GM23338 (cell line): Measurements from ENCODE around the gene TFEB. TPM values are rescaled to one million over a fixed set of nuclear protein-coding genes. Genes with fewer than 3 reads are reported as not detected.

Experiments used
- ATAC-seq: fragments of 200-7000 bp; cut with Tn5 transposase; 3 replicates; pipeline ENCODE4 v1.9.1; 2020
- DNase-seq: peaks from one replicate; pipeline ENCODE4 v3.0.0-alpha.2; 2015; ENCODE audit warnings: low spot score
- H2AFZ ChIP-seq: fragments of 200-600 bp; sonication (generic); 2 replicates; pipeline ENCODE4 v1.8.0; 2016; ENCODE audit warnings: antibody characterized with exemption, mild to moderate bottlenecking, moderate library complexity
- H3F3A ChIP-seq: fragments of 200-600 bp; sonication (generic); replicated peaks from 2 replicates; pipeline ENCODE4 v1.8.0; 2017; ENCODE audit warnings: antibody characterized with exemption, mixed run types, low read depth
- H3K27ac ChIP-seq: fragments of 200-600 bp; sonication (generic); 2 replicates; pipeline ENCODE4 v1.6.1; 2016; ENCODE audit warnings: low read depth
- H3K27me3 ChIP-seq: fragments of 200-600 bp; sonication (generic); 2 replicates; pipeline ENCODE4 v1.8.0; 2016; ENCODE audit warnings: mild to moderate bottlenecking, mixed run types, moderate library complexity; ENCODE audit not compliant: insufficient read depth
- H3K36me3 ChIP-seq: fragments of 200-600 bp; sonication (generic); 2 replicates; pipeline ENCODE4 v1.8.0; 2016; ENCODE audit warnings: mild to moderate bottlenecking; ENCODE audit not compliant: insufficient read depth
- H3K4me1 ChIP-seq: fragments of 200-600 bp; sonication (generic); 2 replicates; pipeline ENCODE4 v1.8.0; 2016; ENCODE audit warnings: mild to moderate bottlenecking, moderate library complexity; ENCODE audit not compliant: insufficient read depth
- H3K4me2 ChIP-seq: fragments of 200-600 bp; sonication (generic); 2 replicates; pipeline ENCODE4 v1.7.1; 2017; ENCODE audit warnings: mixed run types
- H3K4me3 ChIP-seq: fragments of 200-600 bp; sonication (generic); 2 replicates; pipeline ENCODE4 v1.6.1; 2016; ENCODE audit warnings: mixed run types
- H3K79me2 ChIP-seq: fragments of 200-600 bp; sonication (generic); replicated peaks from 2 replicates; pipeline ENCODE4 v1.8.0; 2017; ENCODE audit warnings: mild to moderate bottlenecking; ENCODE audit not compliant: insufficient read depth
- H3K9me2 ChIP-seq: fragments of 200-600 bp; sonication (generic); 2 replicates; pipeline ENCODE4 v1.8.0; 2017; ENCODE audit not compliant: insufficient read depth
- H4K20me1 ChIP-seq: fragments of 200-600 bp; sonication (generic); replicated peaks from 2 replicates; pipeline ENCODE4 v1.8.0; 2017; ENCODE audit warnings: mild to moderate bottlenecking; ENCODE audit not compliant: insufficient read depth
- H3K27ac Mint-ChIP-seq: 2 replicates; pipeline ENCODE4 v1.8.0; 2020; ENCODE audit warnings: inconsistent platforms, mild to moderate bottlenecking, moderate library complexity, mixed read lengths
- H3K27me3 Mint-ChIP-seq: 3 replicates; pipeline ENCODE4 v1.8.0; 2022; ENCODE audit warnings: low read depth, mild to moderate bottlenecking, moderate library complexity, mixed read lengths, inconsistent platforms; ENCODE audit not compliant: insufficient read depth, poor library complexity
- H3K36me3 Mint-ChIP-seq: 3 replicates; pipeline ENCODE4 v1.8.0; 2021; ENCODE audit warnings: low read depth, mild to moderate bottlenecking, inconsistent platforms, moderate library complexity, mixed read lengths
- H3K4me1 Mint-ChIP-seq: 3 replicates; pipeline ENCODE4 v1.8.0; 2020; ENCODE audit warnings: mild to moderate bottlenecking, inconsistent platforms, mixed read lengths
- H3K4me3 Mint-ChIP-seq: 3 replicates; pipeline ENCODE4 v1.8.0; 2021; ENCODE audit warnings: moderate library complexity, mild to moderate bottlenecking, inconsistent platforms, mixed read lengths
- H3K9me3 Mint-ChIP-seq: 3 replicates; pipeline ENCODE4 v1.8.0; 2020; ENCODE audit warnings: moderate library complexity, mild to moderate bottlenecking, inconsistent platforms, mixed read lengths
- CREB1 ChIP-seq: fragments of 250-450 bp; sonication (Bioruptor Pico); IDR thresholded peaks from 2 replicates; pipeline ENCODE4 v1.5.0; 2020; ENCODE audit warnings: low read depth, mild to moderate bottlenecking, moderate library complexity
- EZH2 ChIP-seq: fragments of 200-600 bp; sonication (generic); IDR thresholded peaks from one replicate; pipeline ENCODE4 v1.8.0; 2017; ENCODE audit warnings: antibody characterized with exemption, mild to moderate bottlenecking, low read depth; ENCODE audit not compliant: unreplicated experiment
- EZH2phosphoT487 ChIP-seq: fragments of 200-600 bp; sonication (generic); IDR thresholded peaks from one replicate; pipeline ENCODE4 v1.8.1; 2018; ENCODE audit warnings: antibody characterized with exemption; ENCODE audit not compliant: unreplicated experiment
- JUNB ChIP-seq: IDR thresholded peaks from one replicate; pipeline ENCODE4 v1.6.1; 2016; ENCODE audit warnings: antibody characterized with exemption; ENCODE audit not compliant: unreplicated experiment
- NANOG ChIP-seq: IDR thresholded peaks from 2 replicates; pipeline ENCODE4 v1.6.1; 2016; ENCODE audit warnings: antibody characterized with exemption, borderline replicate concordance
- POLR2AphosphoS5 ChIP-seq: IDR thresholded peaks from 2 replicates; pipeline ENCODE4 v1.6.1; 2016; ENCODE audit warnings: antibody characterized with exemption, low read depth
- STAT1 ChIP-seq: IDR thresholded peaks from one replicate; pipeline ENCODE4 v1.6.1; 2016; ENCODE audit warnings: antibody characterized with exemption; ENCODE audit not compliant: unreplicated experiment
- ZNF114 ChIP-seq: fragments of 250-450 bp; sonication (Bioruptor Pico); IDR thresholded peaks from 2 replicates; pipeline ENCODE4 v1.5.0; 2020; ENCODE audit warnings: mild to moderate bottlenecking, moderate library complexity
- ZNF331 ChIP-seq: fragments of 250-450 bp; sonication (Bioruptor Pico); IDR thresholded peaks from 2 replicates; pipeline ENCODE4 v1.5.0; 2020; ENCODE audit warnings: low read depth, mild to moderate bottlenecking, moderate library complexity
- polyA plus RNA-seq: library from polyadenylated mRNA; unstranded; fragments of >200 nt; fragmentation: Nextera tagmentation; extraction: Ambion mirVana; gene quantifications from 2 replicates; pipeline ENCODE4 v1.2.1, GENCODE V29; 2016
- total RNA-seq: library from RNA; depleted of rRNA; stranded (reverse); fragments of >200 nt; shearing (Covaris generic); gene quantifications from 2 replicates; pipeline ENCODE4 v1.2.3, GENCODE V29; 2014
- TF ChIP-seq, protein P1 (sequence below): IDR thresholded peaks from 2 replicates; pipeline ENCODE4 v1.6.1; 2016; ENCODE audit warnings: antibody characterized with exemption
- TF ChIP-seq, protein P2 (sequence below): fragments of 250-450 bp; sonication (Bioruptor Pico); IDR thresholded peaks from 2 replicates; pipeline ENCODE4 v1.5.0; 2020; ENCODE audit warnings: mild to moderate bottlenecking, moderate library complexity
- TF ChIP-seq, protein P3 (sequence below): IDR thresholded peaks from one replicate; pipeline ENCODE4 v1.6.1; 2018; ENCODE audit warnings: antibody characterized with exemption; ENCODE audit not compliant: unreplicated experiment
- TF ChIP-seq, protein P4 (sequence below), 2 experiments: fragments of 200-600 bp in 1 of 2; sonication (generic) in 1 of 2; conservative IDR thresholded peaks; 2 replicates each; pipeline versions ENCODE4 v1.5.1 to v1.6.1; 2016 to 2017; ENCODE audit warnings: antibody characterized with exemption in 2 of 2, low read depth in 2 of 2, mild to moderate bottlenecking in 2 of 2, moderate library complexity in 1 of 2

Gene TFEB
- total and polyA plus RNA-seq, 2 experiments from 2014 or later: 1.3 to 4.3 TPM

DNA sequence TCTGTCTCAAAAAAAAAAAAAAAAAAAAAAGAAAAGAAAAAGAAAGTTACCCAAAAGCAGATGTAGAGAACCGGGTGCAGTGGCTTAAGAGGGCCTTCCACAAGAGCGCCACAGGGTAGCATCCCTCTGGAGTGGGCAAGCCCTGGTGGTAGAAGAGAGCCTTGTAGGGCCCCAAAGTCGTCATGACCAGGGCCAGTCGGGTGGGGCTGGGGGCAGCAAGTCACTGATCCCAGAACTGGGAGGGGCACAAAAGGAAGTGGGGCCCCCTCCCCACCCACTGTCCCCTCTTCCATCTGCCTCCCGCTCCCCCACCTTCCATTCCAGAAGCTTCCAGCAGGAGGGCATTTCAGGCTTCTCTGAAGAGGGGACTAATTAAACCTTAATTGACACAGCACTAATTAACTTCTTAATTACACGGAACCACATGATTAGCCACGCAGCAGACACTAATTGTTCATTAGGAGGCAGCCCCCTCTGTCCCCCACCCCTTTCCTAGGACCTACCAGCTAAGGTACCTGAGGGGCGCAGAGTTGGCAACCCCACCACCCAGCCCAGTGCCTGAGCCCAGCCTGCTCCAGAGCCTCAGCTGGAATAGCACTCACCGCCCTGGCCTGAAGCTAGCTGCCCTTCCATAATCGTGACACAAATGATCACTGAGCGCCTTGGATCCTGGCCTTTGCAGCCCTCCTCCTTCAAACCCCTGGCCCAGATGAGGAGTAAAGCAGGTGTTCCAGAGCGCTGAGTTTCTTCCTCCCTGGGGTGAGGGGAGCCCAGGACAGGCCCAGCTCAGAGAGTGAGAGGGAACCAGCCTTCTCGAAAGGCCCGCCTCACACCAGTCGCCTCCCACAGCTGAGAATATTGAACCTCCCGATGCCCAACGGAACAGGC is 62.3 kb downstream of the TFEB start:
- H3K4me1 Mint-ChIP-seq: peaks cover 29% of the 10 kb centered on the region; the same call in 2 of the 3 replicates
- H3K4me3 Mint-ChIP-seq: no peak overlapping the region
- Histone ChIP-seq H3K4me3 (no peak overlapping the region), H3K27me3 (no peaks in the 10 kb centered on the region), H2AFZ (peak overlapping the region; percentile 83; the same call in 1 of the 2 replicates), H3K27ac (no peak overlapping the region), H3K79me2 (no peaks in the 10 kb centered on the region), H3F3A (no peaks in the 10 kb centered on the region), H3K36me3 (no peaks in the 10 kb centered on the region), H3K9me2 (no peaks in the 10 kb centered on the region), H3K4me2 (no peak overlapping the region), H4K20me1 (no peaks in the 10 kb centered on the region), H3K4me1 (peaks cover 14% of the 10 kb centered on the region; the same call in 1 of the 2 replicates)
- H3K27ac Mint-ChIP-seq: no peak overlapping the region
- H3K27me3 Mint-ChIP-seq: peaks cover 16% of the 10 kb centered on the region
- H3K9me3 Mint-ChIP-seq: peaks cover 4% of the 10 kb centered on the region; the same call in 1 of the 3 replicates
- no peaks in the 10 kb centered on the region for H3K36me3 Mint-ChIP-seq
- TF ChIP-seq EZH2: no peak
- no peak for TF ChIP-seq NANOG
- TF ChIP-seq, protein P1, sequence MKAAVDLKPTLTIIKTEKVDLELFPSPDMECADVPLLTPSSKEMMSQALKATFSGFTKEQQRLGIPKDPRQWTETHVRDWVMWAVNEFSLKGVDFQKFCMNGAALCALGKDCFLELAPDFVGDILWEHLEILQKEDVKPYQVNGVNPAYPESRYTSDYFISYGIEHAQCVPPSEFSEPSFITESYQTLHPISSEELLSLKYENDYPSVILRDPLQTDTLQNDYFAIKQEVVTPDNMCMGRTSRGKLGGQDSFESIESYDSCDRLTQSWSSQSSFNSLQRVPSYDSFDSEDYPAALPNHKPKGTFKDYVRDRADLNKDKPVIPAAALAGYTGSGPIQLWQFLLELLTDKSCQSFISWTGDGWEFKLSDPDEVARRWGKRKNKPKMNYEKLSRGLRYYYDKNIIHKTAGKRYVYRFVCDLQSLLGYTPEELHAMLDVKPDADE: no peak
- TF ChIP-seq, protein P2, sequence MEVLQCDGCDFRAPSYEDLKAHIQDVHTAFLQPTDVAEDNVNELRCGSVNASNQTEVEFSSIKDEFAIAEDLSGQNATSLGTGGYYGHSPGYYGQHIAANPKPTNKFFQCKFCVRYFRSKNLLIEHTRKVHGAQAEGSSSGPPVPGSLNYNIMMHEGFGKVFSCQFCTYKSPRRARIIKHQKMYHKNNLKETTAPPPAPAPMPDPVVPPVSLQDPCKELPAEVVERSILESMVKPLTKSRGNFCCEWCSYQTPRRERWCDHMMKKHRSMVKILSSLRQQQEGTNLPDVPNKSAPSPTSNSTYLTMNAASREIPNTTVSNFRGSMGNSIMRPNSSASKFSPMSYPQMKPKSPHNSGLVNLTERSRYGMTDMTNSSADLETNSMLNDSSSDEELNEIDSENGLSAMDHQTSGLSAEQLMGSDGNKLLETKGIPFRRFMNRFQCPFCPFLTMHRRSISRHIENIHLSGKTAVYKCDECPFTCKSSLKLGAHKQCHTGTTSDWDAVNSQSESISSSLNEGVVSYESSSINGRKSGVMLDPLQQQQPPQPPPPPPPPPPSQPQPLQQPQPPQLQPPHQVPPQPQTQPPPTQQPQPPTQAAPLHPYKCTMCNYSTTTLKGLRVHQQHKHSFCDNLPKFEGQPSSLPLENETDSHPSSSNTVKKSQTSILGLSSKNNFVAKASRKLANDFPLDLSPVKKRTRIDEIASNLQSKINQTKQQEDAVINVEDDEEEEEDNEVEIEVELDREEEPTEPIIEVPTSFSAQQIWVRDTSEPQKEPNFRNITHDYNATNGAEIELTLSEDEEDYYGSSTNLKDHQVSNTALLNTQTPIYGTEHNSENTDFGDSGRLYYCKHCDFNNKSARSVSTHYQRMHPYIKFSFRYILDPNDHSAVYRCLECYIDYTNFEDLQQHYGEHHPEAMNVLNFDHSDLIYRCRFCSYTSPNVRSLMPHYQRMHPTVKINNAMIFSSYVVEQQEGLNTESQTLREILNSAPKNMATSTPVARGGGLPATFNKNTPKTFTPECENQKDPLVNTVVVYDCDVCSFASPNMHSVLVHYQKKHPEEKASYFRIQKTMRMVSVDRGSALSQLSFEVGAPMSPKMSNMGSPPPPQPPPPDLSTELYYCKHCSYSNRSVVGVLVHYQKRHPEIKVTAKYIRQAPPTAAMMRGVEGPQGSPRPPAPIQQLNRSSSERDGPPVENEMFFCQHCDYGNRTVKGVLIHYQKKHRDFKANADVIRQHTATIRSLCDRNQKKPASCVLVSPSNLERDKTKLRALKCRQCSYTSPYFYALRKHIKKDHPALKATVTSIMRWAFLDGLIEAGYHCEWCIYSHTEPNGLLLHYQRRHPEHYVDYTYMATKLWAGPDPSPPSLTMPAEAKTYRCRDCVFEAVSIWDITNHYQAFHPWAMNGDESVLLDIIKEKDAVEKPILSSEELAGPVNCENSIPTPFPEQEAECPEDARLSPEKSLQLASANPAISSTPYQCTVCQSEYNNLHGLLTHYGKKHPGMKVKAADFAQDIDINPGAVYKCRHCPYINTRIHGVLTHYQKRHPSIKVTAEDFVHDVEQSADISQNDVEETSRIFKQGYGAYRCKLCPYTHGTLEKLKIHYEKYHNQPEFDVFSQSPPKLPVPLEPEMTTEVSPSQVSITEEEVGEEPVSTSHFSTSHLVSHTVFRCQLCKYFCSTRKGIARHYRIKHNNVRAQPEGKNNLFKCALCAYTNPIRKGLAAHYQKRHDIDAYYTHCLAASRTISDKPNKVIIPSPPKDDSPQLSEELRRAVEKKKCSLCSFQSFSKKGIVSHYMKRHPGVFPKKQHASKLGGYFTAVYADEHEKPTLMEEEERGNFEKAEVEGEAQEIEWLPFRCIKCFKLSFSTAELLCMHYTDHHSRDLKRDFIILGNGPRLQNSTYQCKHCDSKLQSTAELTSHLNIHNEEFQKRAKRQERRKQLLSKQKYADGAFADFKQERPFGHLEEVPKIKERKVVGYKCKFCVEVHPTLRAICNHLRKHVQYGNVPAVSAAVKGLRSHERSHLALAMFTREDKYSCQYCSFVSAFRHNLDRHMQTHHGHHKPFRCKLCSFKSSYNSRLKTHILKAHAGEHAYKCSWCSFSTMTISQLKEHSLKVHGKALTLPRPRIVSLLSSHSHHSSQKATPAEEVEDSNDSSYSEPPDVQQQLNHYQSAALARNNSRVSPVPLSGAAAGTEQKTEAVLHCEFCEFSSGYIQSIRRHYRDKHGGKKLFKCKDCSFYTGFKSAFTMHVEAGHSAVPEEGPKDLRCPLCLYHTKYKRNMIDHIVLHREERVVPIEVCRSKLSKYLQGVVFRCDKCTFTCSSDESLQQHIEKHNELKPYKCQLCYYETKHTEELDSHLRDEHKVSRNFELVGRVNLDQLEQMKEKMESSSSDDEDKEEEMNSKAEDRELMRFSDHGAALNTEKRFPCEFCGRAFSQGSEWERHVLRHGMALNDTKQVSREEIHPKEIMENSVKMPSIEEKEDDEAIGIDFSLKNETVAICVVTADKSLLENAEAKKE (CRISPR knock-in tag): no peak
- TF ChIP-seq POLR2AphosphoS5: no peak
- TF ChIP-seq ZNF114: no peak
- TF ChIP-seq, protein P3, sequence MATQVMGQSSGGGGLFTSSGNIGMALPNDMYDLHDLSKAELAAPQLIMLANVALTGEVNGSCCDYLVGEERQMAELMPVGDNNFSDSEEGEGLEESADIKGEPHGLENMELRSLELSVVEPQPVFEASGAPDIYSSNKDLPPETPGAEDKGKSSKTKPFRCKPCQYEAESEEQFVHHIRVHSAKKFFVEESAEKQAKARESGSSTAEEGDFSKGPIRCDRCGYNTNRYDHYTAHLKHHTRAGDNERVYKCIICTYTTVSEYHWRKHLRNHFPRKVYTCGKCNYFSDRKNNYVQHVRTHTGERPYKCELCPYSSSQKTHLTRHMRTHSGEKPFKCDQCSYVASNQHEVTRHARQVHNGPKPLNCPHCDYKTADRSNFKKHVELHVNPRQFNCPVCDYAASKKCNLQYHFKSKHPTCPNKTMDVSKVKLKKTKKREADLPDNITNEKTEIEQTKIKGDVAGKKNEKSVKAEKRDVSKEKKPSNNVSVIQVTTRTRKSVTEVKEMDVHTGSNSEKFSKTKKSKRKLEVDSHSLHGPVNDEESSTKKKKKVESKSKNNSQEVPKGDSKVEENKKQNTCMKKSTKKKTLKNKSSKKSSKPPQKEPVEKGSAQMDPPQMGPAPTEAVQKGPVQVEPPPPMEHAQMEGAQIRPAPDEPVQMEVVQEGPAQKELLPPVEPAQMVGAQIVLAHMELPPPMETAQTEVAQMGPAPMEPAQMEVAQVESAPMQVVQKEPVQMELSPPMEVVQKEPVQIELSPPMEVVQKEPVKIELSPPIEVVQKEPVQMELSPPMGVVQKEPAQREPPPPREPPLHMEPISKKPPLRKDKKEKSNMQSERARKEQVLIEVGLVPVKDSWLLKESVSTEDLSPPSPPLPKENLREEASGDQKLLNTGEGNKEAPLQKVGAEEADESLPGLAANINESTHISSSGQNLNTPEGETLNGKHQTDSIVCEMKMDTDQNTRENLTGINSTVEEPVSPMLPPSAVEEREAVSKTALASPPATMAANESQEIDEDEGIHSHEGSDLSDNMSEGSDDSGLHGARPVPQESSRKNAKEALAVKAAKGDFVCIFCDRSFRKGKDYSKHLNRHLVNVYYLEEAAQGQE: no peak
- TF ChIP-seq, protein P4, sequence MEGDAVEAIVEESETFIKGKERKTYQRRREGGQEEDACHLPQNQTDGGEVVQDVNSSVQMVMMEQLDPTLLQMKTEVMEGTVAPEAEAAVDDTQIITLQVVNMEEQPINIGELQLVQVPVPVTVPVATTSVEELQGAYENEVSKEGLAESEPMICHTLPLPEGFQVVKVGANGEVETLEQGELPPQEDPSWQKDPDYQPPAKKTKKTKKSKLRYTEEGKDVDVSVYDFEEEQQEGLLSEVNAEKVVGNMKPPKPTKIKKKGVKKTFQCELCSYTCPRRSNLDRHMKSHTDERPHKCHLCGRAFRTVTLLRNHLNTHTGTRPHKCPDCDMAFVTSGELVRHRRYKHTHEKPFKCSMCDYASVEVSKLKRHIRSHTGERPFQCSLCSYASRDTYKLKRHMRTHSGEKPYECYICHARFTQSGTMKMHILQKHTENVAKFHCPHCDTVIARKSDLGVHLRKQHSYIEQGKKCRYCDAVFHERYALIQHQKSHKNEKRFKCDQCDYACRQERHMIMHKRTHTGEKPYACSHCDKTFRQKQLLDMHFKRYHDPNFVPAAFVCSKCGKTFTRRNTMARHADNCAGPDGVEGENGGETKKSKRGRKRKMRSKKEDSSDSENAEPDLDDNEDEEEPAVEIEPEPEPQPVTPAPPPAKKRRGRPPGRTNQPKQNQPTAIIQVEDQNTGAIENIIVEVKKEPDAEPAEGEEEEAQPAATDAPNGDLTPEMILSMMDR (conservative IDR thresholded peaks at IDR 0.05; ENCODE audit: low read depth in 2 of 2): no peak
- TF ChIP-seq ZNF331 (CRISPR knock-in tag): no peak
- TF ChIP-seq STAT1: no peak
- TF ChIP-seq CREB1: no peak
- no peak for TF ChIP-seq EZH2phosphoT487
- TF ChIP-seq JUNB: no peak
- DNase-seq (no peak), ATAC-seq (peak; percentile 60)
